Measurements from ENCODE around the gene CHAC1. TPM values are rescaled to one million over a fixed set of nuclear protein-coding genes. Genes with fewer than 3 reads are reported as not detected.

The CHAC1 gene
- total RNA-seq, 1 donor from 2014 or later: 77.6 TPM

DNA sequence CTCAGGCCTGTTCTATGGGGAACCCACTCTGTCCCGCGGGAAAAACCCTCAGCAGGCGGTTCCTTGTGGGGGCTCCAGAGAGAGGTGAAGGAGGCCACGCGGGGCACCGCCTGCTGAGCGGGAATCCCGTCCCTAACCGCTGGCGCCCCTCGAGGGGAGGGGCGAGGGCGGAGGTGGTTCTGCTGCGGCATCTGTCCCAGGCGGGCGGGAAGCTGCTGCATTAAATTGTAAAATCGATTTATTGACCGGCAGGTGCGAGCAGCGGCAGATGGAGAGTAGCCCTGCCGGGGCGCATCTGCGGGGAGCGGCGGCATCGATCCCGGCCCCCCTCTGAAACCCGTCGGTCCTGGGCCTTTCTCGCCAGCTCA, 27.8 kb upstream of the CHAC1 start:
- Mint-ChIP-seq H3K36me3 (ENCODE audit: low read depth) (no peaks in the 10 kb centered on the region), H3K4me1 (ENCODE audit: low read depth) (peaks cover 28% of the 10 kb centered on the region), H3K4me3 (ENCODE audit: unreplicated experiment) (no peak overlapping the region), H3K27me3 (ENCODE audit: low read depth) (peaks cover 23% of the 10 kb centered on the region), H3K9me3 (ENCODE audit: low read depth) (no peaks in the 10 kb centered on the region), H3K27ac (ENCODE audit: unreplicated experiment) (no peak overlapping the region)
- DNase-seq (ENCODE audit: low spot score): no peak
- TF ChIP-seq, protein P1, sequence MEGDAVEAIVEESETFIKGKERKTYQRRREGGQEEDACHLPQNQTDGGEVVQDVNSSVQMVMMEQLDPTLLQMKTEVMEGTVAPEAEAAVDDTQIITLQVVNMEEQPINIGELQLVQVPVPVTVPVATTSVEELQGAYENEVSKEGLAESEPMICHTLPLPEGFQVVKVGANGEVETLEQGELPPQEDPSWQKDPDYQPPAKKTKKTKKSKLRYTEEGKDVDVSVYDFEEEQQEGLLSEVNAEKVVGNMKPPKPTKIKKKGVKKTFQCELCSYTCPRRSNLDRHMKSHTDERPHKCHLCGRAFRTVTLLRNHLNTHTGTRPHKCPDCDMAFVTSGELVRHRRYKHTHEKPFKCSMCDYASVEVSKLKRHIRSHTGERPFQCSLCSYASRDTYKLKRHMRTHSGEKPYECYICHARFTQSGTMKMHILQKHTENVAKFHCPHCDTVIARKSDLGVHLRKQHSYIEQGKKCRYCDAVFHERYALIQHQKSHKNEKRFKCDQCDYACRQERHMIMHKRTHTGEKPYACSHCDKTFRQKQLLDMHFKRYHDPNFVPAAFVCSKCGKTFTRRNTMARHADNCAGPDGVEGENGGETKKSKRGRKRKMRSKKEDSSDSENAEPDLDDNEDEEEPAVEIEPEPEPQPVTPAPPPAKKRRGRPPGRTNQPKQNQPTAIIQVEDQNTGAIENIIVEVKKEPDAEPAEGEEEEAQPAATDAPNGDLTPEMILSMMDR (IDR thresholded peaks at IDR 0.05): no peak

DNA sequence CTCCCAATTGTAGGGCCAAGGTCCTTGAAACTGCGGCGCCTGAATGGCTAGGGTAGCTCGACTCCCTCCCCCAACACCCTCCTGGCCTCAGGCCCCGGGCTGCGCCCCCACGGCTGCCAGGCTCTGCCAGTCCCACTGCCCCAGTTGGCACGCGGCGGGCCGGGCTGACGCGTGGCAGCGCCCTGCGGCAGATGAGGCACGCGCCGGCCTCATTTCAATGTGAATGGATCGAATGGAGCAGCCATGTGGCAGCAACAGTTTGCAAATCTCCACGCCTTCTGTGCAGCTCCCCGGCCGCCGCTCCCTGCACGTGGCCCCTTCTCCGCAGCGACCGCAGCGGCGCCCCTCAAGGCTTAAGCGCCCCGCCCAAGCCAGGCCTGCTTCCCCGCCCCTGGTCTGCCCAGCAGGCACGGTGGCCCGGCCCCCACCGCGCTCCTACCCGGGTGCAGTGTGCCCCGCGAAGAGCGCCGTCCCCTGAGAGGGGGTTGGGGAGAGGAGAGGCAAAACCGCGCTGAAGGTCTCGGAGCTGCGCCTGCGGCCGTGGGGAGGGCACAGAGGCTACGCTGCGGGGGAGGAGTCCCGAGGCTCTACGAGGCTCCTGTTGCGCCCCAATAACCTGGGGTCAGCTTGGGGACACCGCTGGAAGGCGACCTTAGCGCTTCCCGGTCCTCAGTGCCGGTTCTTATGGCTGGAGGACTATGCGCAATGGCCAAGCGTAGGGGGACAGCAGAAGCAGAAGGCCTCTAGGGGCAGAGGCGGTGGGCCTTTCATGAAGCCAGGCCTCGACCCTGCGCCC, 27.2 kb upstream of the CHAC1 start:
- H3K36me3 Mint-ChIP-seq (ENCODE audit: low read depth): no peaks in the 10 kb centered on the region
- no peaks in the 10 kb centered on the region for H3K9me3 Mint-ChIP-seq (ENCODE audit: low read depth)
- H3K4me3 Mint-ChIP-seq (ENCODE audit: unreplicated experiment): peak overlapping the region; percentile 41
- H3K4me1 Mint-ChIP-seq (ENCODE audit: low read depth): peaks cover 34% of the 10 kb centered on the region
- H3K27me3 Mint-ChIP-seq (ENCODE audit: low read depth): peaks cover 28% of the 10 kb centered on the region
- no peak for DNase-seq (ENCODE audit: low spot score)
- TF ChIP-seq, protein P1 (IDR thresholded peaks at IDR 0.05): no peak
- H3K27ac Mint-ChIP-seq (ENCODE audit: unreplicated experiment): no peak overlapping the region

DNA sequence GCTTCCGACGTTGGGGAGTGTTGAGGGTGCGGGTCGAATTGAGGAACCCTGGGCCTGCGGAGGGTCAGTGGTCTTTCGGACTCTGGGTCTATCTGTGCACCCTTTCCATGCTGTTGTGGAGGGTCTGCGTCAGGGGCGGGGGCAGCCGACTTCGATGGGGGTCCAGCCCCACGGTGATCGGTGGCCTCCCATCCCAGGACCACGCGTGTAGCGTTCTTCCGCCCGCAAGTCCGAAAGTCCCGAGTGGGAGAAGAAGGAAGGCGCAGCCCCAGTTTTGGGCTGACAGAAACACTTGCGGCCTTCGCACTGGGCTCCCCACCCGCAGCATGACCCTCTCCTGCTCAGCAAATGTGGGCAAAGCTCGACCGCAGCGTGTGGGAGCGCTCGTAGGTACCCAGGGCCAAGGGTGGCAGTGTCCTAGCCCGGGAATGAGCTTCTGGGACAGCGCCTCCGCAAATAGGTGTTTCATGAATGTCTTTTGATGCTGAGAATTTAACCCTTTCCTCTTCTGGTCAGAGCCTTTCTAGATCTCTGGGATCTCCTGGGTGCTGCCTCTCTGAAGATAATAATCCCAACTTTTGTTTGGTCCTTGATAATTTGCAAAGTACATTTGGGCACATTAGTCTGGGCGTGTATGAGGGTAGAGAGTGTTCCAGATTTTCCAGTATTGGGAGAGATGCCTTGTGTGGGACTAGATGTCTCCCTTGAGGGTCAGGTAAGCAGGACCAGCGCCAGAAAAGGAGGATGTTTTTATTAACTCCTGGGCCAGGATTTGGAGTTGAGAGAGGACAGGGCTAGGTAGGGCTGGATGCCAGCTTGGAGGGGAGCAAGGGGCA, 26.4 kb upstream of the CHAC1 start:
- Mint-ChIP-seq H3K4me1 (ENCODE audit: low read depth) (peaks cover 36% of the 10 kb centered on the region), H3K27me3 (ENCODE audit: low read depth) (peaks cover 33% of the 10 kb centered on the region), H3K36me3 (ENCODE audit: low read depth) (no peaks in the 10 kb centered on the region), H3K27ac (ENCODE audit: unreplicated experiment) (no peak overlapping the region), H3K9me3 (ENCODE audit: low read depth) (no peaks in the 10 kb centered on the region), H3K4me3 (ENCODE audit: unreplicated experiment) (peak overlapping the region; percentile 46)
- no peak for DNase-seq (ENCODE audit: low spot score)
- TF ChIP-seq, protein P1 (IDR thresholded peaks at IDR 0.05): no peak

DNA sequence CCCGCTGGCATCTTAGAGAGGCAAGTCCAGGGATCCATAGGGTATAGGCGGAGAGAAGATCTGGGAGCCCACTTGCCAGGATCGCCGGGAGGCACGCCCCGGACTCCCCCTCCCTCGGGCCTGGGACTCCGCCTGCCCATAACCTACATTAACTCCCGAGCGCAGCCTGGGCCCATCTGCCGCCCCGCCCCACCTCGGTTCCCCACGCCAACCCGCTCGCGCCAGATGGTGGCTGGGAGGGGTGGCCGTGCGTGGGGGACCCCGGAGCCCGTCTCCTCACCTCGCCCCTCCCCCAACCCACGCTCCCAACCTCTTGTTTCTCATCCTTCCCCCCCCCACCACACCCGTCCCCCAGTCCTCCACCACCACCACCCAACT, 25.8 kb upstream of the CHAC1 start:
- TF ChIP-seq, protein P1 (IDR thresholded peaks at IDR 0.05): no peak
- Mint-ChIP-seq H3K9me3 (ENCODE audit: low read depth) (no peaks in the 10 kb centered on the region), H3K27ac (ENCODE audit: unreplicated experiment) (no peak overlapping the region), H3K4me3 (ENCODE audit: unreplicated experiment) (peak overlapping the region; percentile 46), H3K4me1 (ENCODE audit: low read depth) (peaks cover 36% of the 10 kb centered on the region), H3K36me3 (ENCODE audit: low read depth) (no peaks in the 10 kb centered on the region), H3K27me3 (ENCODE audit: low read depth) (peaks cover 34% of the 10 kb centered on the region)
- DNase-seq (ENCODE audit: low spot score): no peak
